Inferior parietal cortex (tissue), 1 donor: ENCODE measurements around the gene PHACTR3.

Source experiments
- DNase-seq: peaks from one replicate; pipeline ENCODE4 v3.0.0-alpha.2; 2016; ENCODE audit errors: extremely low spot score

The PHACTR3 gene

GRCh38 chr20:59794555-59794954, 190.2 kb downstream of the PHACTR3 start:
- no peak for DNase-seq

GRCh38 chr20:59800309-59800708, 196.0 kb downstream of the PHACTR3 start:
- DNase-seq, result no peak

- no peak for DNase-seq
Measured at GRCh38 chr20:59802018-59802417, 197.7 kb downstream of the PHACTR3 start.

GRCh38 chr20:59802471-59803221, 198.3 kb downstream of the PHACTR3 start:
- DNase-seq, result no peak

- DNase-seq, result no peak
Measured at GRCh38 chr20:59804347-59804746, 200.0 kb downstream of the PHACTR3 start.

- DNase-seq, result no peak
Measured at GRCh38 chr20:59804871-59805665, 200.7 kb downstream of the PHACTR3 start.

GRCh38 chr20:59805786-59806577, 201.6 kb downstream of the PHACTR3 start:
- no peak for DNase-seq

- no peak for DNase-seq
Measured at GRCh38 chr20:59806578-59806975, 202.2 kb downstream of the PHACTR3 start.

- DNase-seq, result no peak
Measured at GRCh38 chr20:59807909-59808728, 203.8 kb downstream of the PHACTR3 start.

- no peak for DNase-seq
Measured at GRCh38 chr20:59808729-59809381, 204.5 kb downstream of the PHACTR3 start.

GRCh38 chr20:59809630-59810448, 205.5 kb downstream of the PHACTR3 start:
- DNase-seq, result no peak

GRCh38 chr20:59810449-59811187, 206.3 kb downstream of the PHACTR3 start:
- no peak for DNase-seq

- no peak for DNase-seq
Measured at GRCh38 chr20:59811681-59812171, 207.4 kb downstream of the PHACTR3 start.

- no peak for DNase-seq
Measured at GRCh38 chr20:59812286-59813125, 208.2 kb downstream of the PHACTR3 start.

GRCh38 chr20:59813126-59813947, 209.0 kb downstream of the PHACTR3 start:
- no peak for DNase-seq

- no peak for DNase-seq
Measured at GRCh38 chr20:59813948-59814839, 209.9 kb downstream of the PHACTR3 start.
